B cell (primary cell): ENCODE measurements around the gene COQ4. TPM values are rescaled to one million over a fixed set of nuclear protein-coding genes. Genes with fewer than 3 reads are reported as not detected.
"Not testable (repeated sequence)": the region's sequence is repeated elsewhere in the genome, so short reads cannot be mapped to it uniquely, and the experiment has no call there.

Source experiments
- ATAC-seq: fragments of 200-7000 bp; cut with Tn5 transposase; one replicate; pipeline ENCODE4 v1.10.0; 2021; ENCODE audit warnings: low read depth, mild to moderate bottlenecking, moderate number of reproducible peaks, moderate library complexity
- CTCF ChIA-PET: fragments of 350-600 bp; sonication (Branson Sonifier 250); formaldehyde crosslinking; loops from one replicate; lab custom pipeline; 2021; ENCODE audit warnings: antibody characterized with exemption, inconsistent platforms; lab: Charles Lee
- POLR2A ChIA-PET: fragments of 350-600 bp; sonication (Branson Sonifier 250); formaldehyde crosslinking; loops from one replicate; lab custom pipeline; 2021; ENCODE audit warnings: antibody characterized with exemption; lab: Charles Lee
- DNase-seq: peaks from one replicate; pipeline ENCODE4 v3.0.0; 2013
- H2AFZ ChIP-seq: 2 replicates; pipeline ENCODE4 v1.6.1; 2012; ENCODE audit warnings: mild to moderate bottlenecking, low read depth, low read length; ENCODE audit not compliant: insufficient read depth, poor library complexity, severe bottlenecking
- H3K27ac ChIP-seq, 2 donors: 1 replicate in 1 of 2; 2 replicates in 1 of 2; pipeline ENCODE4 v1.5.1; 2012 to 2013; ENCODE audit warnings: low read length in 2 of 2, mild to moderate bottlenecking in 2 of 2, moderate library complexity in 1 of 2
- H3K27me3 ChIP-seq, 4 experiments: fragments of 200-600 bp in 1 of 4; sonication (generic) in 1 of 4; replicated peaks in 1 of 4; 1 replicate in 2 of 4; 2 replicates in 2 of 4; pipeline versions ENCODE4 v1.6.1 to v1.7.0; 2013 to 2016; ENCODE audit warnings: low read length in 3 of 4, mild to moderate bottlenecking in 2 of 4, mixed read lengths in 1 of 4, moderate library complexity in 1 of 4; ENCODE audit not compliant: insufficient read depth in 4 of 4, control insufficient read depth in 3 of 4; ENCODE audit errors: control extremely low read depth in 1 of 4
- H3K36me3 ChIP-seq, 2 experiments: replicated peaks in 1 of 2; 1 replicate in 1 of 2; 2 replicates in 1 of 2; pipeline versions ENCODE4 v1.6.1 to v1.7.1; 2013; ENCODE audit warnings: low read length in 1 of 2; ENCODE audit not compliant: insufficient read depth in 2 of 2, control insufficient read depth in 1 of 2; ENCODE audit errors: control extremely low read depth in 1 of 2, extremely low read depth in 1 of 2
- H3K4me1 ChIP-seq, 2 donors: fragments of 200-600 bp in 1 of 2; sonication (generic) in 1 of 2; 1 replicate in 1 of 2; 2 replicates in 1 of 2; pipeline versions ENCODE4 v1.5.1 to v1.6.1; 2013 to 2017; ENCODE audit warnings: low read length in 2 of 2; ENCODE audit not compliant: control insufficient read depth in 2 of 2, insufficient read depth in 2 of 2
- H3K4me2 ChIP-seq: replicated peaks from 2 replicates; pipeline ENCODE3; 2012; ENCODE audit warnings: mild to moderate bottlenecking, low read depth, low read length; ENCODE audit not compliant: poor library complexity, severe bottlenecking
- H3K4me3 ChIP-seq, 5 experiments: fragments of 200-600 bp in 1 of 5; sonication (generic) in 1 of 5; 1 replicate in 3 of 5; 2 replicates in 2 of 5; pipeline versions ENCODE4 v1.5.1 to v1.7.0; 2011 to 2016; ENCODE audit warnings: low read length in 4 of 5, mild to moderate bottlenecking in 4 of 5, low read depth in 2 of 5, control low read depth in 1 of 5, moderate library complexity in 1 of 5; ENCODE audit not compliant: insufficient read depth in 1 of 5; ENCODE audit errors: control extremely low read depth in 1 of 5, extremely low read depth in 1 of 5
- H3K79me2 ChIP-seq: fragments of 200-600 bp; sonication (generic); one replicate; pipeline ENCODE4 v1.6.0; 2016; ENCODE audit warnings: low read length; ENCODE audit not compliant: control insufficient read depth, insufficient read depth
- H3K9ac ChIP-seq: fragments of 200-600 bp; sonication (generic); 2 replicates; pipeline ENCODE4 v1.6.1; 2017; ENCODE audit warnings: mild to moderate bottlenecking, low read length, moderate library complexity
- H3K9me3 ChIP-seq, 3 donors: one replicate each; pipeline versions ENCODE4 v1.6.1 to v1.7.1; 2013; ENCODE audit warnings: low read length in 2 of 3; ENCODE audit not compliant: control insufficient read depth in 2 of 3, insufficient read depth in 1 of 3; ENCODE audit errors: control extremely low read depth in 1 of 3
- H4K20me1 ChIP-seq: 2 replicates; pipeline ENCODE4 v1.6.0; 2012; ENCODE audit warnings: mild to moderate bottlenecking, low read length; ENCODE audit not compliant: insufficient read depth, control insufficient read depth, poor library complexity, severe bottlenecking
- H3K27ac Mint-ChIP-seq: one replicate; pipeline ENCODE4 v1.8.0; 2021; ENCODE audit warnings: mixed read lengths
- H3K27me3 Mint-ChIP-seq: one replicate; pipeline ENCODE4 v1.8.0; 2021; ENCODE audit warnings: mixed read lengths
- H3K4me1 Mint-ChIP-seq: one replicate; pipeline ENCODE4 v1.8.0; 2021; ENCODE audit warnings: mixed read lengths
- H3K4me3 Mint-ChIP-seq: one replicate; pipeline ENCODE4 v1.8.0; 2021; ENCODE audit warnings: mixed read lengths
- H3K9me3 Mint-ChIP-seq: one replicate; pipeline ENCODE4 v1.8.0; 2022; ENCODE audit warnings: mixed read lengths; ENCODE audit not compliant: insufficient read depth
- CTCF ChIP-seq: fragments of 200-600 bp; IDR thresholded peaks from one replicate; pipeline ENCODE4 v1.8.0; 2022; ENCODE audit warnings: antibody characterized with exemption, mild to moderate bottlenecking
- EZH2 ChIP-seq: IDR thresholded peaks from 2 replicates; pipeline ENCODE4 v1.6.1; 2012; ENCODE audit warnings: borderline replicate concordance, low read depth, mild to moderate bottlenecking, moderate library complexity, low read length; ENCODE audit not compliant: insufficient read depth, poor library complexity, severe bottlenecking
- WGBS: methylation state at CpG from one replicate; pipeline ENCODE4 v1.1.5; 2013; ENCODE audit warnings: missing lambda C conversion rate; ENCODE audit not compliant: insufficient coverage; 5-methylcytosine and 5-hydroxymethylcytosine counted together
- intact Hi-C: fragments of 100-400 bp; cut with micrococcal nuclease; formaldehyde crosslinking; loops from one replicate; pipeline ENCODE4 v1.10.0; 2022
- polyA plus RNA-seq: library from polyadenylated mRNA; depleted of rRNA; stranded (reverse); fragments of >200 nt; gene quantifications from 2 replicates; pipeline ENCODE4 v1.2.3, GENCODE V29; 2012
- total RNA-seq, 2 donors: library from RNA; stranded (reverse); fragments of 120-200 nt in 1 of 2; gene quantifications; 1 replicate in 1 of 2; 2 replicates in 1 of 2; pipeline versions ENCODE4 v1.2.3 to v1.2.4, GENCODE V29; 2013 to 2022

The COQ4 gene
- total and polyA plus RNA-seq, 2 donors (not counting 1 experiment from before 2014, with no cell fraction given), result 54.9 to 62.8 TPM

DNA sequence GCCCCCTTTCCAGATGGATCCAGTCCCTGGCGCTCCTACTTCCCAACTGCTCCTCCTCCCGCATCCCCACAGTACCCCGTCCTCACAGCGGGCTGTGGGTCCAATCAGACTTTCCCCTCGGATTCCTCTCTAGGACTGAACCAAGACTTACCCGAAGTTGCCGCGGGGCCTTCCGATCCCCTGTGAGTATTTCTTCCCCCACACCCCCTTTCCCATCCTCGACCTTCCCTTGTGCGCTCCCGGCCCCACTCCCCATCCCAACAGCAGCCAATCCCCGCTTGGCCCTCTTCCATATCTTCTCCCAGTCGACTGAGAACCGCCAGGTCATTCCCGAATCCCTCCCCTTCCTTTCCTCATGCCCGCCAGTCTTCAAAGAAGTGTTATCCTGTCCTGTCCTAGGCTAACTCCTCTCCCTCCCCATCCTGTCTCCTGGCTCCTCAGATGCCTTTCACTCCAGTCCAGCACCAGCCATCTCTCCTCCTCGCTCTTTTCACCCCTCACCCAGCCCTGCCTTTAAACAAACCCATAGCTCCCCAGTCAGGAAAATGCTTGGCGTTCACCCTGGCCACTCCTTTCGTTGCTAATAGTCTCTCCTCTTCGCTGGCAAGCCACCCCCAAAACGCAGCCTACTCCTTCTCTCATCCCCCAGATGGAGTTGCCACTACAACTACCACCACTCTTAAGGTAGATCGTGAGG lies 45.9 kb upstream of the COQ4 start:
- ATAC-seq (no peak), DNase-seq (no peak)
- H3K27ac ChIP-seq, result peak overlapping the region; percentile 59 to 92
- peak overlapping the region; percentile 97 for H3K27ac Mint-ChIP-seq
- no peaks in the 10 kb centered on the region for H3K9me3 ChIP-seq
- H3K4me3 ChIP-seq, result peak overlapping the region; percentile 61 to 96 (median 84)
- peak overlapping the region; percentile 99 for H2AFZ ChIP-seq
- H3K4me1 ChIP-seq, result peaks cover 14 to 20% of the 10 kb centered on the region in 2 donors
- H3K4me1 Mint-ChIP-seq, result peaks cover 23% of the 10 kb centered on the region
- WGBS, result 23% methylated on average over 23 of the region's 23 CpGs
- H3K79me2 ChIP-seq, result peaks cover 26% of the 10 kb centered on the region
- ChIA-PET POLR2A (interaction anchor here (0.7 to 1.1 kb wide), 4 partner anchors 27 to 1052 kb away, joined by 3 to 5 read pairs (median 3); partner anchors contain the start of gene URM1), CTCF (interaction anchor here (1.0 to 1.2 kb wide), 3 partner anchors 21 to 26 kb away, joined by 3 to 5 read pairs (median 5); no protein-coding TSS in a partner anchor)
- H3K9me3 Mint-ChIP-seq, result no peaks in the 10 kb centered on the region
- H4K20me1 ChIP-seq, result no peaks in the 10 kb centered on the region
- H3K27me3 ChIP-seq, result no peaks in the 10 kb centered on the region
- peaks cover 0 to 7% of the 10 kb centered on the region in 2 experiments for H3K36me3 ChIP-seq
- TF ChIP-seq CTCF, result no peak
- TF ChIP-seq EZH2, result no peak
- H3K4me3 Mint-ChIP-seq, result peak overlapping the region; percentile 96
- H3K27me3 Mint-ChIP-seq, result no peaks in the 10 kb centered on the region
- peak overlapping the region; percentile 100 for H3K4me2 ChIP-seq
- intact Hi-C loops, result loop anchor here (1.0 to 10.0 kb wide), 3 partner anchors 26 to 822 kb away; partner anchors contain the start of genes COQ4, LRSAM1, RPL12 and TRUB2
- H3K9ac ChIP-seq, result peak overlapping the region; percentile 96

DNA sequence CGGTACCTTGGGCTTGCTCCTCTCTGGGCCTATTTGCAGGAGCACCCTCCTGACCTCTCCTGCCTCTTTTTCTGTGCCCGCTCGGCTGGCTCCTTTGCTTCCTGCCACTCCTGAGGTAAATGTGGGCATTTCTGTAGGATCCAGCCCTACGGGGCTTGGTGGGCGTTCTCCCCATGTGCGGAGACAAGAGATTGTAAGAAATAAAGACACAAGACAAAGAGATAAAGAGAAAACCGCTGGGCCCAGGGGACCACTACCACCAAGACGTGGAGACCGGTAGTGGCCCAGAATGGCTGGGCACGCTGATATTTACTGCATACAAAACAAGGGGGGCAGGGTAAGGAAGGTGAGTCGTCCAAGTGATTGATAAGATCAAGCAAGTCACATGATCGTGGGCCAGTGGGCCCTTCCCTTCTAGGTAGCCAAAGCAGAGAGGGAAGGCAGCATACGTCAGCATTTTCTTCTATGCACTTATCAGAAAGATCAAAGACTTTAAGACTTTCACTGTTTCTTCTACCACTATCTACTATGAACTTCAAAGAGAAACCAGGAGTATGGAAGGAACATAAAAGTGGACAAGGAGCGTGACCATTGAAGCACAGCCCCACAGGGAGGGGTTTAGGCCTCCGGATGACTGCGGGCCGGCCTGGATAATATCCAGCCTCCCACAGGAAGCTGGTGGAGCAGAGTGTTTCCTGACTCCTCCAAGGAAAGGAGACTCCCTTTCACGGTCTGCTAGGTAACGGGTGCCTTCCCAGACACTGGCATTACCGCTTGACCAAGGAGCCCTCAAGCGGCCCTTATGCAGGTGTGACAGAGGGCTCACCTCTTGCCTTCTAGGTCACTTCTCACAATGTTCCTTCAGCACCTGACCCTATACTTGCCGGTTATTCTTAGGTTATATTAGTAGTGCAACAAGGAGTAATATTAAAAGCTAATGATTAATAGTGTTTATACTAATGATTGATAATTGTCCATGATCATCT lies 43.3 kb upstream of the COQ4 start:
- H3K27ac Mint-ChIP-seq, H3K4me2 ChIP-seq, H3K4me3 ChIP-seq, POLR2A ChIA-PET, H2AFZ ChIP-seq, H3K9ac ChIP-seq, H4K20me1 ChIP-seq, H3K4me3 Mint-ChIP-seq, H3K27me3 ChIP-seq, H3K9me3 ChIP-seq, DNase-seq, ATAC-seq, H3K9me3 Mint-ChIP-seq, H3K36me3 ChIP-seq, H3K27me3 Mint-ChIP-seq, H3K27ac ChIP-seq: not testable (repeated sequence)
- Histone ChIP-seq H3K79me2 (peaks cover 20% of the 10 kb centered on the region), H3K4me1 (peaks cover 14 to 20% of the 10 kb centered on the region in 2 donors)
- 87% methylated on average over 18 of the region's 22 CpGs for WGBS
- peaks cover 21% of the 10 kb centered on the region for H3K4me1 Mint-ChIP-seq
- CTCF ChIA-PET, result interaction anchor here (0.6 kb wide), 1 partner anchor 534 kb away, joined by 4 read pairs; no protein-coding TSS in a partner anchor
- intact Hi-C loops, result loop anchor here (10.0 kb wide), 1 partner anchor 825 kb away; the partner anchor contains the start of genes LRSAM1 and RPL12
